ENCODE results near the gene ZNF579. TPM values are rescaled to one million over a fixed set of nuclear protein-coding genes. Genes with fewer than 3 reads are reported as not detected.

ZNF579 gene
- total RNA-seq, 1 experiment from 2014 or later: 19.9 TPM

DNA sequence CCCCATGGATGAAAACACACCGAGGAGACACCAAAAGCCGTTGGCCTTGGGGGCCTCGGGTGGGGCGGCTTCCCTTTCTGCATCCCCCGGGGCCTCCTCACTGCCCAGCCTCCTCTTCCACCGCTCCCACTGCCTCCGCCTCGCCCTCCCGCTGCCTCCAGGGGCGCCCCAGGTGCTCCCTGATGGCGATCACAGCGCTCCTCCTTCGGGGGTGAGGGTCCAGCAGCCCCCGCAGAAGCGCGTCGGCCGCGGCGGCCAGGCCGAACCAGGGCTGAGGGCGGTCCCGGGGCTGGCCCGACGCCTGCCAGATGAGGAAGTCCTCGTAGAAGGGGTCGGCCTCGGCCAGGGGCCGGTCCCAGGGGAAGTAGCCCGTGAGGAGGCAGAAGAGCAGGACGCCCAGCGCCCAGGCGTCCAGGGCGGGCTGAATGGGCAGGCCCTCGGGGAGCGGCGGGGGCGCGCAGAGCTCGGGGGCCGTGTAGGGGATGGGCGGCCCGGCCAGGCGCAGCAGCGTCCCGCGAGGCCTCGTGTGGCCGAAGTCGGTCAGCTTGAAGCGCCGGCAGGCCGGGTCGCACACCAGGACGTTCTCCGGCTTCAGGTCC is 50.9 kb downstream of the ZNF579 start:
- TF ChIP-seq, protein P1, sequence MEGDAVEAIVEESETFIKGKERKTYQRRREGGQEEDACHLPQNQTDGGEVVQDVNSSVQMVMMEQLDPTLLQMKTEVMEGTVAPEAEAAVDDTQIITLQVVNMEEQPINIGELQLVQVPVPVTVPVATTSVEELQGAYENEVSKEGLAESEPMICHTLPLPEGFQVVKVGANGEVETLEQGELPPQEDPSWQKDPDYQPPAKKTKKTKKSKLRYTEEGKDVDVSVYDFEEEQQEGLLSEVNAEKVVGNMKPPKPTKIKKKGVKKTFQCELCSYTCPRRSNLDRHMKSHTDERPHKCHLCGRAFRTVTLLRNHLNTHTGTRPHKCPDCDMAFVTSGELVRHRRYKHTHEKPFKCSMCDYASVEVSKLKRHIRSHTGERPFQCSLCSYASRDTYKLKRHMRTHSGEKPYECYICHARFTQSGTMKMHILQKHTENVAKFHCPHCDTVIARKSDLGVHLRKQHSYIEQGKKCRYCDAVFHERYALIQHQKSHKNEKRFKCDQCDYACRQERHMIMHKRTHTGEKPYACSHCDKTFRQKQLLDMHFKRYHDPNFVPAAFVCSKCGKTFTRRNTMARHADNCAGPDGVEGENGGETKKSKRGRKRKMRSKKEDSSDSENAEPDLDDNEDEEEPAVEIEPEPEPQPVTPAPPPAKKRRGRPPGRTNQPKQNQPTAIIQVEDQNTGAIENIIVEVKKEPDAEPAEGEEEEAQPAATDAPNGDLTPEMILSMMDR (conservative IDR thresholded peaks at IDR 0.05): no peak
- H3K4ac ChIP-seq (ENCODE audit: low read depth, low read length): no peak overlapping the region
- H3K18ac ChIP-seq (ENCODE audit: insufficient read length, low read depth, low read length): no peak overlapping the region
- H2BK15ac ChIP-seq (ENCODE audit: low read depth, low read length): no peak overlapping the region
- H2AFZ ChIP-seq (ENCODE audit: low read length): no peak overlapping the region
- no peak overlapping the region for H4K5ac ChIP-seq (ENCODE audit: insufficient read length, low read depth, low read length)
- H4K91ac ChIP-seq (ENCODE audit: insufficient read length, low read depth, low read length): no peak overlapping the region
- H2AK5ac ChIP-seq (ENCODE audit: insufficient read length, low read length): no peak overlapping the region
- H3T11ph ChIP-seq (ENCODE audit: low read length): no peak overlapping the region
- no peaks in the 10 kb centered on the region for H3K27me3 ChIP-seq (ENCODE audit: insufficient read depth, low read length)
- no peak for DNase-seq
- H3K27ac ChIP-seq (ENCODE audit: insufficient read length, low read depth, low read length): no peak overlapping the region
- Mint-ChIP-seq H3K4me3 (no peak overlapping the region), H3K36me3 (ENCODE audit: insufficient read depth in 1 of 3, low read depth in 3 of 3) (no peaks in the 10 kb centered on the region), H3K9me3 (no peaks in the 10 kb centered on the region), H3K4me1 (no peaks in the 10 kb centered on the region; a peak in 1 of 4 replicates), H3K27ac (no peak overlapping the region), H3K27me3 (ENCODE audit: low read depth) (peaks cover 4% of the 10 kb centered on the region; the same call in 1 of the 2 replicates)
- WGBS (ENCODE audit: extremely low coverage, insufficient read length, low lambda C conversion rate): no CpG with 5 or more reads among the region's 56 CpGs
- H4K8ac ChIP-seq (replicated peaks; ENCODE audit: insufficient read length, low read depth, low read length): no peak overlapping the region
- H4K20me1 ChIP-seq (ENCODE audit: control insufficient read depth, insufficient read depth, insufficient read length): no peaks in the 10 kb centered on the region
- no peak overlapping the region for H2BK5ac ChIP-seq (ENCODE audit: insufficient read length, low read length)
- no peaks in the 10 kb centered on the region for H3K79me1 ChIP-seq (ENCODE audit: insufficient read depth, low read depth, low read length, poor library complexity, severe bottlenecking)
- no peak overlapping the region for H2BK12ac ChIP-seq (ENCODE audit: insufficient read length, low read depth, low read length)
- H3K23ac ChIP-seq (ENCODE audit: insufficient read length, low read depth, low read length): no peak overlapping the region
- H3K56ac ChIP-seq (ENCODE audit: insufficient read length, low read depth, low read length): no peak overlapping the region
- H2BK120ac ChIP-seq (ENCODE audit: low read depth, low read length, poor library complexity, severe bottlenecking): no peak overlapping the region
- no peaks in the 10 kb centered on the region; the same call in 1 of the 2 replicates for H3K4me1 ChIP-seq (ENCODE audit: insufficient read depth, low read length)
- H3K9ac ChIP-seq (ENCODE audit: extremely low read depth, insufficient read length, low read length): no peak overlapping the region
- H2BK20ac ChIP-seq (ENCODE audit: low read depth, low read length, poor library complexity, severe bottlenecking): no peak overlapping the region
- no peaks in the 10 kb centered on the region for H3K23me2 ChIP-seq (ENCODE audit: insufficient read length, low read depth, low read length, poor library complexity, severe bottlenecking)
- H3K4me2 ChIP-seq (ENCODE audit: insufficient read depth, insufficient read length, low read length): no peak overlapping the region
- H3K79me2 ChIP-seq (ENCODE audit: insufficient read depth, low read length): no peaks in the 10 kb centered on the region
- no peaks in the 10 kb centered on the region for H3K9me3 ChIP-seq (ENCODE audit: control insufficient read depth, low read depth, low read length)
- H3K14ac ChIP-seq (ENCODE audit: insufficient read depth, low read length): no peak overlapping the region

All from H9 (cell line).